B cell (primary cell): Measurements from ENCODE around the gene EGFL7. TPM values are rescaled to one million over a fixed set of nuclear protein-coding genes. Genes with fewer than 3 reads are reported as not detected.

Source experiments
- ATAC-seq: fragments of 200-7000 bp; cut with Tn5 transposase; one replicate; pipeline ENCODE4 v1.10.0; 2021; ENCODE audit warnings: low read depth, mild to moderate bottlenecking, moderate number of reproducible peaks, moderate library complexity
- CTCF ChIA-PET: fragments of 350-600 bp; sonication (Branson Sonifier 250); formaldehyde crosslinking; loops from one replicate; lab custom pipeline; 2021; ENCODE audit warnings: antibody characterized with exemption, inconsistent platforms; lab: Charles Lee
- POLR2A ChIA-PET: fragments of 350-600 bp; sonication (Branson Sonifier 250); formaldehyde crosslinking; loops from one replicate; lab custom pipeline; 2021; ENCODE audit warnings: antibody characterized with exemption; lab: Charles Lee
- DNase-seq: peaks from one replicate; pipeline ENCODE4 v3.0.0; 2013
- H2AFZ ChIP-seq: 2 replicates; pipeline ENCODE4 v1.6.1; 2012; ENCODE audit warnings: mild to moderate bottlenecking, low read depth, low read length; ENCODE audit not compliant: insufficient read depth, poor library complexity, severe bottlenecking
- H3K27ac ChIP-seq, 2 donors: 1 replicate in 1 of 2; 2 replicates in 1 of 2; pipeline ENCODE4 v1.5.1; 2012 to 2013; ENCODE audit warnings: low read length in 2 of 2, mild to moderate bottlenecking in 2 of 2, moderate library complexity in 1 of 2
- H3K27me3 ChIP-seq, 4 experiments: fragments of 200-600 bp in 1 of 4; sonication (generic) in 1 of 4; replicated peaks in 1 of 4; 1 replicate in 2 of 4; 2 replicates in 2 of 4; pipeline versions ENCODE4 v1.6.1 to v1.7.0; 2013 to 2016; ENCODE audit warnings: low read length in 3 of 4, mild to moderate bottlenecking in 2 of 4, mixed read lengths in 1 of 4, moderate library complexity in 1 of 4; ENCODE audit not compliant: insufficient read depth in 4 of 4, control insufficient read depth in 3 of 4; ENCODE audit errors: control extremely low read depth in 1 of 4
- H3K36me3 ChIP-seq, 2 experiments: replicated peaks in 1 of 2; 1 replicate in 1 of 2; 2 replicates in 1 of 2; pipeline versions ENCODE4 v1.6.1 to v1.7.1; 2013; ENCODE audit warnings: low read length in 1 of 2; ENCODE audit not compliant: insufficient read depth in 2 of 2, control insufficient read depth in 1 of 2; ENCODE audit errors: control extremely low read depth in 1 of 2, extremely low read depth in 1 of 2
- H3K4me1 ChIP-seq, 2 donors: fragments of 200-600 bp in 1 of 2; sonication (generic) in 1 of 2; 1 replicate in 1 of 2; 2 replicates in 1 of 2; pipeline versions ENCODE4 v1.5.1 to v1.6.1; 2013 to 2017; ENCODE audit warnings: low read length in 2 of 2; ENCODE audit not compliant: control insufficient read depth in 2 of 2, insufficient read depth in 2 of 2
- H3K4me2 ChIP-seq: replicated peaks from 2 replicates; pipeline ENCODE3; 2012; ENCODE audit warnings: mild to moderate bottlenecking, low read depth, low read length; ENCODE audit not compliant: poor library complexity, severe bottlenecking
- H3K4me3 ChIP-seq, 5 experiments: fragments of 200-600 bp in 1 of 5; sonication (generic) in 1 of 5; 1 replicate in 3 of 5; 2 replicates in 2 of 5; pipeline versions ENCODE4 v1.5.1 to v1.7.0; 2011 to 2016; ENCODE audit warnings: low read length in 4 of 5, mild to moderate bottlenecking in 4 of 5, low read depth in 2 of 5, control low read depth in 1 of 5, moderate library complexity in 1 of 5; ENCODE audit not compliant: insufficient read depth in 1 of 5; ENCODE audit errors: control extremely low read depth in 1 of 5, extremely low read depth in 1 of 5
- H3K79me2 ChIP-seq: fragments of 200-600 bp; sonication (generic); one replicate; pipeline ENCODE4 v1.6.0; 2016; ENCODE audit warnings: low read length; ENCODE audit not compliant: control insufficient read depth, insufficient read depth
- H3K9ac ChIP-seq: fragments of 200-600 bp; sonication (generic); 2 replicates; pipeline ENCODE4 v1.6.1; 2017; ENCODE audit warnings: mild to moderate bottlenecking, low read length, moderate library complexity
- H3K9me3 ChIP-seq, 3 donors: one replicate each; pipeline versions ENCODE4 v1.6.1 to v1.7.1; 2013; ENCODE audit warnings: low read length in 2 of 3; ENCODE audit not compliant: control insufficient read depth in 2 of 3, insufficient read depth in 1 of 3; ENCODE audit errors: control extremely low read depth in 1 of 3
- H4K20me1 ChIP-seq: 2 replicates; pipeline ENCODE4 v1.6.0; 2012; ENCODE audit warnings: mild to moderate bottlenecking, low read length; ENCODE audit not compliant: insufficient read depth, control insufficient read depth, poor library complexity, severe bottlenecking
- H3K27ac Mint-ChIP-seq: one replicate; pipeline ENCODE4 v1.8.0; 2021; ENCODE audit warnings: mixed read lengths
- H3K27me3 Mint-ChIP-seq: one replicate; pipeline ENCODE4 v1.8.0; 2021; ENCODE audit warnings: mixed read lengths
- H3K4me1 Mint-ChIP-seq: one replicate; pipeline ENCODE4 v1.8.0; 2021; ENCODE audit warnings: mixed read lengths
- H3K4me3 Mint-ChIP-seq: one replicate; pipeline ENCODE4 v1.8.0; 2021; ENCODE audit warnings: mixed read lengths
- H3K9me3 Mint-ChIP-seq: one replicate; pipeline ENCODE4 v1.8.0; 2022; ENCODE audit warnings: mixed read lengths; ENCODE audit not compliant: insufficient read depth
- CTCF ChIP-seq: fragments of 200-600 bp; IDR thresholded peaks from one replicate; pipeline ENCODE4 v1.8.0; 2022; ENCODE audit warnings: antibody characterized with exemption, mild to moderate bottlenecking
- EZH2 ChIP-seq: IDR thresholded peaks from 2 replicates; pipeline ENCODE4 v1.6.1; 2012; ENCODE audit warnings: borderline replicate concordance, low read depth, mild to moderate bottlenecking, moderate library complexity, low read length; ENCODE audit not compliant: insufficient read depth, poor library complexity, severe bottlenecking
- WGBS: methylation state at CpG from one replicate; pipeline ENCODE4 v1.1.5; 2013; ENCODE audit warnings: missing lambda C conversion rate; ENCODE audit not compliant: insufficient coverage; 5-methylcytosine and 5-hydroxymethylcytosine counted together
- intact Hi-C: fragments of 100-400 bp; cut with micrococcal nuclease; formaldehyde crosslinking; loops from one replicate; pipeline ENCODE4 v1.10.0; 2022
- polyA plus RNA-seq: library from polyadenylated mRNA; depleted of rRNA; stranded (reverse); fragments of >200 nt; gene quantifications from 2 replicates; pipeline ENCODE4 v1.2.3, GENCODE V29; 2012
- total RNA-seq, 2 donors: library from RNA; stranded (reverse); fragments of 120-200 nt in 1 of 2; gene quantifications; 1 replicate in 1 of 2; 2 replicates in 1 of 2; pipeline versions ENCODE4 v1.2.3 to v1.2.4, GENCODE V29; 2013 to 2022

The EGFL7 gene
- total and polyA plus RNA-seq, 2 donors (not counting 1 experiment from before 2014, with no cell fraction given) = 0.34 TPM; not detected in 1

DNA sequence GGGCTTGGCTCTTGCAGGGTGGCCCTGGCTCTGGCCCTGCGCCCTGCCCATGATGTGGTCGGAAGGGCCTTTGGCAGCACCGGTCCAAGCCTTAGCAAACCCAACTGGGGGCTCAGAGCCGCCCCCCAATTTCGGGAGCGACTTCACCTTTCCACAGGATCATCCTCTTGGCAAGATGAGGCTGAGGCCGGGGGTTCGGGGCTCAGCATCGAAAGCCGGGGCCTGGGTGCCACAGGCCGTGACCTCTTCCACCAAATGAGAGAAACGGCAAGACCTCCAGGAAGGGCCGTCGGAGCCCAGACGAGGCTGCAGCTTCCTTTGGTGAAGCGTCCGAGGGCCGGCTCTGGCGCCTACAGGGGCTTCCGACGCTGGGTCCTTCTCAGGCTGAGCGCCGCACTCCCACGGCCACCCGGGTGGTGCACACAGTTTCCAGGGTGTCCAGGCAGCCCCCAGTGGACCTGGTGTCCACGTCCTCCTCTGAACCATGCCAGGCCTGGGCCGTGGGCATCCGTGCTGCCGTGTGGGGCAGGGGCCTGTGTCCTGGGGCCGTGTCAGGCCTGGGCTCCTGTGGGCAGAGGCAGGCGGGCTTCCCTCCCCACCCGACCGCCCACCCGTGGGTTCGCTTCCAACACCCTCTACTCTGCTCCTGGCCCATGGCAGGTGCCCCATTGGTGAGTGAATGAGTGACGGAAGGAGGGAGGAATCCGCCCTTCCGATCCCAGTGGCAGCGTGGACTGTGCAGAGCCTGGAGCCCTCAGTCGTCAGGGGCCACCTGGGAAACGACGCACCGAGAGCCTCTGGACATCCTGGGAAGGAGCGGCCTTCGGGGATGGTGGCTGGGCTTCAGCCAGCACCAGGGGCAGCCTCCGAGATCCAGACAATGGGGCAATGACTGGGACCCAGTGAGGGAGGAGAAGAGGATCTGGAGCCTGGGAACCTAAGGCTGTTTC lies 29.7 kb downstream of the EGFL7 start:
- no peaks in the 10 kb centered on the region for H3K79me2 ChIP-seq
- intact Hi-C loops = no loop called here
- no peak for DNase-seq
- H3K36me3 ChIP-seq = no peaks in the 10 kb centered on the region
- ChIA-PET POLR2A (no interaction called here), CTCF (no interaction called here)
- no peaks in the 10 kb centered on the region for H3K9me3 Mint-ChIP-seq
- peaks cover 5 to 19% of the 10 kb centered on the region in 2 donors for H3K4me1 ChIP-seq
- peaks cover 0 to 22% (median 5%) of the 10 kb centered on the region in 4 experiments for H3K27me3 ChIP-seq
- TF ChIP-seq CTCF = no peak
- TF ChIP-seq EZH2 = no peak
- H3K4me3 ChIP-seq = no peak overlapping the region
- H3K27me3 Mint-ChIP-seq = peaks cover 9% of the 10 kb centered on the region
- ATAC-seq = no peak
- H3K4me2 ChIP-seq = no peak overlapping the region
- no peak overlapping the region for H2AFZ ChIP-seq
- no peak overlapping the region for H3K9ac ChIP-seq
- H4K20me1 ChIP-seq = no peaks in the 10 kb centered on the region
- H3K4me1 Mint-ChIP-seq = peaks cover 12% of the 10 kb centered on the region
- H3K27ac ChIP-seq = no peak overlapping the region
- peaks cover 0 to 9% (median 0%) of the 10 kb centered on the region in 3 donors for H3K9me3 ChIP-seq
- 95% methylated on average over 40 of the region's 46 CpGs for WGBS
- H3K27ac Mint-ChIP-seq = no peak overlapping the region
- no peak overlapping the region for H3K4me3 Mint-ChIP-seq

DNA sequence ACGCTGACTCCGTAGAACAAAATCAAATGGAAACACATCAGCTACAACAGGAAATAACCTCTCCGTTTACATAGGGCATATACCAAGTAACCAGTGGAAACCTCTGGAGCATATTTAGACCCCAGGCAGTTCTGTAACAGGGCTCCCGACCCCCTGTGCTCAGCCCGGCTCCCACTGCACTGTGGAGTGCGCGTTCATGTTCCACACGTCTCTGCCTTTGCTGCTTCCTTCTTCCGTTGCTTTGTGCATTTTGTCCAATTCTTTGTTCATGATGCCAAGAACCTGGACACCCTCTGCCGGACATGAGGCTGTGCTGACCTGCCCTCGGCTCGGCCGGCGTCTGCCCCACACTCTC lies 30.4 kb downstream of the EGFL7 start:
- 95% methylated on average over 9 of the region's 14 CpGs for WGBS
- Mint-ChIP-seq H3K9me3 (no peaks in the 10 kb centered on the region), H3K4me3 (no peak overlapping the region), H3K27me3 (peaks cover 11% of the 10 kb centered on the region), H3K4me1 (peaks cover 14% of the 10 kb centered on the region), H3K27ac (no peak overlapping the region)
- Histone ChIP-seq H3K9me3 (peaks cover 0 to 4% (median 0%) of the 10 kb centered on the region in 3 donors), H3K36me3 (no peaks in the 10 kb centered on the region), H3K4me1 (peaks cover 3 to 20% of the 10 kb centered on the region in 2 donors), H3K27ac (no peak overlapping the region), H3K4me2 (no peak overlapping the region), H3K79me2 (no peaks in the 10 kb centered on the region), H4K20me1 (no peaks in the 10 kb centered on the region), H3K4me3 (no peak overlapping the region), H3K27me3 (peaks cover 0 to 29% (median 7%) of the 10 kb centered on the region in 4 experiments), H2AFZ (no peak overlapping the region), H3K9ac (no peak overlapping the region)
- CTCF ChIA-PET = no interaction called here
- DNase-seq = no peak
- ATAC-seq = no peak
- TF ChIP-seq CTCF (no peak), EZH2 (no peak)
- POLR2A ChIA-PET = no interaction called here
- intact Hi-C loops = no loop called here
